Caki2 (cell line): ENCODE results near the gene RAP2B. TPM values are rescaled to one million over a fixed set of nuclear protein-coding genes. Genes with fewer than 3 reads are reported as not detected.
"Not testable (repeated sequence)": the region's sequence is repeated elsewhere in the genome, so short reads cannot be mapped to it uniquely, and the experiment has no call there.

ENCODE experiments used
- DNase-seq: peaks from one replicate; pipeline ENCODE4 v3.0.0-alpha.2; 2015; ENCODE audit warnings: low read depth
- in situ Hi-C: cut with HindIII; loops from 2 replicates; pipeline ENCODE4 v1.10.0; 2016; ENCODE audit warnings: low sequenced_read_pairs, low pct_unique_long_range_greater_than_20kb, mixed read lengths
- total RNA-seq: library from RNA; depleted of rRNA; stranded (reverse); fragments of >200 nt; shearing (Covaris generic); gene quantifications from 2 replicates; pipeline ENCODE4 v1.2.3, GENCODE V29; 2014; ENCODE audit warnings: low replicate concordance

RAP2B gene
- total RNA-seq, 1 experiment from 2014 or later = 29.6 TPM

DNA sequence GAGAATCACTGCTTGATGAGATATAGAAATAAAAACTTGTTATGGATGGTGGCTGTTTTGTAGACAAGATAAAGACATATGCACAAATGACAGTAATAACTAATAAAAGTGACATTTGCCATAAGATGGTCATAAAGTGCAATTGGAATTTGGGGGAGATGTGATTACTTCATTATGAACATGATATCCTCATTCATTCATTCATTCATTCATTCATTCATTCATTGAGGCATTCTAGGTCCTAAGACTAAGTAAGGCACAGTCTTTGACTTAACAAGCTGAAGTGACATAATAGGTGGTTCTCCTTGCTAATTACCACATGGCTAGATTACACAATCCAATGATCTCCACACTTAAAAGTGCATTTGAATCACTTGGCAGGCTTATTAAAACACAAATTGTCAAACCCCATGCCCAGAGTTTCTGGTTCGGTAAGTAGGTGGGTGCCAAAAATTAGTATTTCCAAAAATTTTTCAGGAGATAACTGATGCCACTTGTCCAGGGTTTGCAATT, 18.9 kb downstream of the RAP2B start:
- DNase-seq = no peak
- in situ Hi-C loops = no loop called here

GRCh38 chr3:153182501-153183293, 20.7 kb downstream of the RAP2B start:
- DNase-seq = no peak
- in situ Hi-C loops = no loop called here

DNA sequence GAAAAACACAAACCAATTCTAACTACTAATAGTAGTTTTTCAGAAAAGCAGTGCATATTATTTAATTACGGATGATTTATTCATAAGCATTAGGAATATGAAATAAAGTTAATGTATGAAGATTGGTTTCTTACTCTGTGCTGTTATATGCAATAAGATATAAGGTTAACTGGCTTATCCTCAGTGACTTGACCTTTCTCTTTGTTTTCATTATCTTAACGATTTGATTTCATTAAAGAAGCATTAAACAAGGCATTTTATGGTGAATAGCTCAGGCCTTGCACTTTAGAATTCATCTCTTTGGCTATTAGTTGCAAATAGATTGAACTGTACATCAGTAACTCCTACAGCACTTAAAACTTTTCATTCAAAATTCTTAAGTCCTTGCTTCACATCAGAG, 28.9 kb downstream of the RAP2B start:
- DNase-seq = no peak
- in situ Hi-C loops = no loop called here

- DNase-seq = no peak
- in situ Hi-C loops = no loop called here
These were observed 30.3 kb downstream of the RAP2B start for GRCh38 chr3:153192327-153192726.

DNA sequence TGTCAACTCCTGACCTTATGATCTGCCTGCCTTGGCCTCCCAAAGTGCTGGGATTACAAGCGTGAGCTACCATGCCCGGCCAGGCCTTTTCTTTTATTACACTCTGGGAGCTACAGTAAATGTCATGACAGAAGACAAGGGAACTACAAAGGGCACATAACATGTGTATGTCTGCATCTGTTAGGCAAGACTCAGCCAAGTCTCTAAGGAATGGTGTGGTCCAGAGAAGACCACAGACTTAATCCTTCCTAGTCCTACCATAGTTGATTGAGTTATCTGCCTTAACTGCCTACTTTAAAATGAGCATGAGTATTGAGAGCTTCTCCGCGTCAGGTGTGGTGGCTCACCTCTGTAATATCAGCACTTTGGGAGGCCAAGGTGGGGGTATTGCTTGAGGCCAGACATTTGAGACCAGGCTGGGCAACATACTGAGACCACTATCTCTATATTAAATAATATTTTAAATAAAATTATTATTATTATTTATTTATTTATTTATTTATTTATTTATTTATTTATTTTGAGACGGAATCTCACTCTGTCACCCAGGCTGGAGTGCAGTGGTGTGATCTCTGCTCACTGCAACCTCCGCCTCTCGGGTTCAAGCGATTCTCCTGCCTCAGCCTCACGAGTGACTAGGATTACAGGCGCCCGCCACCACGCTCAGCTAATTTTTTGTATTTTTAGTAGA, 31.9 kb downstream of the RAP2B start:
- in situ Hi-C loops, DNase-seq: not testable (repeated sequence)

- in situ Hi-C loops = no loop called here
- DNase-seq = no peak
These were observed 33.4 kb downstream of the RAP2B start for GRCh38 chr3:153195349-153195879.

- in situ Hi-C loops = no loop called here
- DNase-seq = peak; percentile 64
These were observed 47.6 kb downstream of the RAP2B start for GRCh38 chr3:153209596-153209995.

DNA sequence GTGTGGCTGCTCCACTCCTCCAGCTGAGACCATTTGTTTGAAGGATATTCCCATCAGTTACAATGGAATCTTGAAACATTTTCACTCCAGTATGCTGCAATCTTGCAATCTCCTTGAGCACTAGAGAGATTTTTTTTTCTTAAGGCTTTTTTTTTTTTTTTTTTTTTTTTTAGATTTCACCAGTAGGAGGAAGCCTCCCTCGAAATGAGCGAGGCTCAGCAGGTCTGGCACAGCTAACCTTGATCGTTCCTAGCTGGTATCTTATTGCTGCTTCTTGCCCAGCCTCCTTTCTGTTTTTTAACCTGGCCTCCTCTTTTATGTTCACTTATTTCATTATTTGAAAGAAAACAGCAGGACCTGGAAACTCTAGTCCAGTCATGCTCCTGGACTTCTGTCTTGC, 48.1 kb downstream of the RAP2B start:
- no peak for DNase-seq
- in situ Hi-C loops = no loop called here

- in situ Hi-C loops = no loop called here
- DNase-seq = no peak
These were observed 48.6 kb downstream of the RAP2B start for GRCh38 chr3:153210660-153211059.

DNA sequence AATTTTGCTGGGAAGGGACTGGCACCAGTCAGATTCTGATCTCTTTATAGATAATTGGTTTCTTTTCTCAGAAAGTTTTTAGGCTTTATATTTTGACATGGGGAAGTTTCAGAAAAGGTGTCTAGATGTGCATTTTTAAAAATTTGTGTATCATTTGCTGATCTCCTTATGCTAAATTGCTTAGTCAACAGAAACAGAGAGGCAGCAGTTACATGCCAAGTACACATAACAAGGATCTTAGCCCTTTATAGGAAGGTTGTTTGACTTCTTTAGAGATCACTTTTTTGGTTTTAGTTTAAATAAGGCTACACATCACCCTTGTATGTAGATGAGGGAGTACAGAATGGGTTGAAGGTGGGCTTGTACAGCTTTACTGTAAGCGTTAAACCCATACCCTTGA, 53.5 kb downstream of the RAP2B start:
- in situ Hi-C loops = no loop called here
- DNase-seq = no peak

DNA sequence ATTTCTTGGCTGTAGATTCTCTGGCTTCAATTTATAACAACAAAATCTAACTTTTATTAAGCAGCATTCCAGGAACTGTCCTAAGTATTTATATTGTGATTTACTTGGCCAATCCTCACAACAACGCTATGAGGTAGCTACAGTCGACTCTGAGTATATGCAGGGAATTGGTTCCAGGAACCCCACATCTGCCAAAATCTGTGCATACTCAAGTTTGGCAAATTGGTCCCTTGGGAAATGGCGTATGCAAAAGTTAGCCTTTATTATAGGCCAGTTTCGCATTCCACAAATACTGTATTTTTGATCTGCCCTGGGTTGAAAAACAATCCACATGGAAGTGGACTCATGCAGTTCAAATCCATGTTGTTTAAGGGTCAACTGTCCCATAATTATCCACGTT, 53.9 kb downstream of the RAP2B start:
- in situ Hi-C loops = no loop called here
- no peak for DNase-seq

- no peak for DNase-seq
- in situ Hi-C loops = no loop called here
These were observed 54.9 kb downstream of the RAP2B start for GRCh38 chr3:153216928-153217327.

DNA sequence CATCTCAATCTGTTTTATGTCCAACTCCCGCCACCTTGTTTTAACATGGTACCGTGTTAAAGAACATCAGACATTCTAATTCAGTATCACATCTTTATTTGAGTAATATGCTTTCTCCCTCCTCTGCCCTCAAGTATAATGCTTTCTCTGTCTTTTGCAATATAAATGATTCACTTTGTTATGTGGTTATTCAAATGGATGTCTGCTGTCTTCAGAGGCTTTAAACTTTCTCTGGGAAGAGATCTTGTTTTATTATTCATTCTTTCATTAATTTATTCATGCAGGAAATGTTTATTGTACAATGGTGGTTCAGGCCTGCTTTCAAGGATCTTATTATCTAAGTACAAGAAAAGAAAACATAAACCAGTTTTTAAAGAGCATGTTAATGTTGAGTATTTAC, 57.1 kb downstream of the RAP2B start:
- no peak for DNase-seq
- in situ Hi-C loops = no loop called here
